Measurements from ENCODE around the gene WDR20. TPM values are rescaled to one million over a fixed set of nuclear protein-coding genes. Genes with fewer than 3 reads are reported as not detected.

The WDR20 gene
- total RNA-seq, 6 donors from 2014 or later: 16.3 to 28.8 (median 20.6) TPM

DNA sequence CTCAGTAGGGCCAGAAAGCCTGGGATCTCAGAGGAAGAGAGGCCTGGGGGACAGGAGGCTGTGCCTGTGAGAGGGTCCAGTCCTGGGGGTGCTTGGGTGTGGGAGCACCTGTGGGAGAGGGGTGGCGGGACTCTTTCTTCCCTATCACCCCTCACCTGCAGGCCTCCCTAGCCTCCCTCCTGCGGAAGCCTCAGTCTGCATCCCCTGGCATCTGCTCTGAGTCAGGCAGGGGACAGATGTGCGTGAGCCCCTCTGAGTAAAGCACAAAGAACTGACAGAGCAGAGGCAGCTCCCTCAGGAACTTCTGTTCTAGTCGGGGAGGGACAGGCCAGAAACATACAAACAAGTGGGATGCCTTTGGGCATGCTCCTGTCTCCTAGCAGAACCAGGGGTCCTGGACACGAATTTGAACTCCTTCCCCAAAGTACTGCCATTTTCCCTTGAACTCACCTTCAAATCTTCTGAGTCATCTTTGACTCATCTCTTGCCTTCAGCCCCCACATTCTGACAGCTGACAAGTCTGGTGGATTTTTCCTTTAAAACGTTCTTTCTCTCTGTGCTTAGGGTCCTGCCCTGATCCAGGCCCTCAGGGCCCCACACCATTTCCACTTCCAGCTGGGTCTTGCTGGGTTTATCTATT lies 44.3 kb upstream of the WDR20 start:
- Histone ChIP-seq H3K9me3 (no peaks in the 10 kb centered on the region), H3K4me3 (no peak overlapping the region), H3K27ac (no peak overlapping the region), H3K36me3 (no peaks in the 10 kb centered on the region), H3K4me1 (peaks cover 0 to 4% (median 2%) of the 10 kb centered on the region in 4 donors), H3K27me3 (no peaks in the 10 kb centered on the region)
- ATAC-seq (ENCODE audit: low FRiP score in 2 of 2) (peak in 1 of 2 donors; percentile 38), DNase-seq (no peak)
- 85 to 91% methylated on average over 5 to 6 of the region's 6 CpGs for WGBS, 2 donors
- TF ChIP-seq POLR2AphosphoS5 (IDR thresholded peaks at IDR 0.05): no peak

DNA sequence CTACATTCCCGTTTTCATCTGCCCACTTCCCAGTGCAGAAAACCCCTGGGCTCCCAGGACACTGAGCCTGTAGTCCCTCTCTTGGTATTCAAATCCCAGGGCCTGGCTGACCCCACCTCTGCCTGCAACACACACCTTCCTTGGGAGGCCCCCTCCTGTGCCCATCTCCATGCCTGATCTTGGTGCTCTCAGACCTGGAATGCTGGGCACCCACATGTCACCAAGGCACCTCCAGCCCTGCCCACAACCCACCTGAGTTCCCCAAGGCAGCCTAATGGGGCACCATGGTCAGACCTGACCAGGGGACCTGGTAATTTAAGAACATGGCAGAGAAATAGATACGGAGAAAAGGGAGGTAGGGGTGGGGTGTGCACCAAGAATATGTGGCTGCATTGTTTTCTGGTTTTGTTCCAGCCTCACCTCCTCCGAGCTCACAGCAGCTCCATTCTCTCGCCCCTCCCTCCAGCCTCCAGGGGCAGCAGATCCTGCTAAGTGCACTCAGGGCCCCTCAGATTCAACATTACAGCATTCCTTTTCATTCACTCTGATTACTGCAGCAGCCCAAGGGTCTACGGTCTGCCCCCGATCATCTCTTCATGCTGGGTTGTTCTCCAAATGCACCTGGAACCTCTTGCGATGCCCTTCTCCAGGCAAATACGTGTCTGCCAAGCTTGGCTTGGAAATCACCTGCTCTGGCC lies 43.7 kb upstream of the WDR20 start:
- TF ChIP-seq EP300 (IDR thresholded peaks at IDR 0.05) (no peak), POLR2A (IDR thresholded peaks at IDR 0.05) (no peak), POLR2AphosphoS5 (IDR thresholded peaks at IDR 0.05) (no peak)
- TF ChIP-seq, protein P1, sequence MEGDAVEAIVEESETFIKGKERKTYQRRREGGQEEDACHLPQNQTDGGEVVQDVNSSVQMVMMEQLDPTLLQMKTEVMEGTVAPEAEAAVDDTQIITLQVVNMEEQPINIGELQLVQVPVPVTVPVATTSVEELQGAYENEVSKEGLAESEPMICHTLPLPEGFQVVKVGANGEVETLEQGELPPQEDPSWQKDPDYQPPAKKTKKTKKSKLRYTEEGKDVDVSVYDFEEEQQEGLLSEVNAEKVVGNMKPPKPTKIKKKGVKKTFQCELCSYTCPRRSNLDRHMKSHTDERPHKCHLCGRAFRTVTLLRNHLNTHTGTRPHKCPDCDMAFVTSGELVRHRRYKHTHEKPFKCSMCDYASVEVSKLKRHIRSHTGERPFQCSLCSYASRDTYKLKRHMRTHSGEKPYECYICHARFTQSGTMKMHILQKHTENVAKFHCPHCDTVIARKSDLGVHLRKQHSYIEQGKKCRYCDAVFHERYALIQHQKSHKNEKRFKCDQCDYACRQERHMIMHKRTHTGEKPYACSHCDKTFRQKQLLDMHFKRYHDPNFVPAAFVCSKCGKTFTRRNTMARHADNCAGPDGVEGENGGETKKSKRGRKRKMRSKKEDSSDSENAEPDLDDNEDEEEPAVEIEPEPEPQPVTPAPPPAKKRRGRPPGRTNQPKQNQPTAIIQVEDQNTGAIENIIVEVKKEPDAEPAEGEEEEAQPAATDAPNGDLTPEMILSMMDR (IDR thresholded peaks at IDR 0.05): no peak
- WGBS, 2 donors: 52 to 61% methylated on average over 8 of the region's 8 CpGs
- DNase-seq (no peak), ATAC-seq (ENCODE audit: low FRiP score in 2 of 2) (no peak)
- no peak overlapping the region for H3K27ac ChIP-seq
- H3K27me3 ChIP-seq: no peaks in the 10 kb centered on the region
- peaks cover 0 to 4% (median 2%) of the 10 kb centered on the region in 4 donors for H3K4me1 ChIP-seq
- no peak overlapping the region for H3K4me3 ChIP-seq
- H3K9me3 ChIP-seq: no peaks in the 10 kb centered on the region
- no peaks in the 10 kb centered on the region for H3K36me3 ChIP-seq

DNA sequence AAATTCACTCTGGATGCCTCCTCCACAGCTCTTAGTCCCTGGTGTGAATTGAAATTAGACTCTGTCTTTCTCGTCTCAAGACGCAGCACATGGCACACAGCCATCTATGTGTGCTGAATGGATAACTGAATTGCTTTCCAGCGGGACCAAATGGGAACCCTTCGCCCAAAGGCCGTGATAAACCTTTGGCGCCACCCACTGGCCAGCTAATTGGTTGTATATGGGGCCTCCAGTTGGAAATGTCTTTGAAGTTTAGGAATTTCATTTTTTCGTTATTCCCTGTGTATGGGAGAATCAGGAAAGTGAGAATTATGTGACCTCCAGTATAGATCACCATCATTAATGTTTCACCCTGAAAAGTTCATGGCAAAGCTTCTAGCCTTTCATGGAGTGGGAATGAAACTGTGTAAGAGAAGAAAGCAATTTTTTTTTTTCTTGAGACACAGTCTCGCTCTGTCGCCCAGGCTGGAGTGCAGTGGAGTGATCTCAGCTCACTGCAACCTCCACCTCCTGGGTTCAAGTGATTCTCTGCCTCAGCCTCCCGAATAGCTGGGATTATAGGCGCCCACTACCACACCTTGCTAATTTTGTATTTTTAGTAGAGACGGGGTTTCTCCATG lies 43.0 kb upstream of the WDR20 start:
- no peaks in the 10 kb centered on the region for H3K27me3 ChIP-seq
- no peak overlapping the region for H3K4me3 ChIP-seq
- WGBS, 2 donors: 35% methylated on average over 12 of the region's 12 CpGs
- H3K4me1 ChIP-seq: peaks cover 0 to 4% (median 2%) of the 10 kb centered on the region in 4 donors
- TF ChIP-seq, protein P1 (IDR thresholded peaks at IDR 0.05): peak; percentile 57 to 81 (median 70)
- TF ChIP-seq POLR2AphosphoS5 (IDR thresholded peaks at IDR 0.05): no peak
- H3K36me3 ChIP-seq: no peaks in the 10 kb centered on the region
- H3K9me3 ChIP-seq: no peaks in the 10 kb centered on the region
- ATAC-seq (ENCODE audit: low FRiP score in 2 of 2) (peak; percentile 77 to 92), DNase-seq (peak in 1 of 2 donors; percentile 83)
- H3K27ac ChIP-seq: no peak overlapping the region

DNA sequence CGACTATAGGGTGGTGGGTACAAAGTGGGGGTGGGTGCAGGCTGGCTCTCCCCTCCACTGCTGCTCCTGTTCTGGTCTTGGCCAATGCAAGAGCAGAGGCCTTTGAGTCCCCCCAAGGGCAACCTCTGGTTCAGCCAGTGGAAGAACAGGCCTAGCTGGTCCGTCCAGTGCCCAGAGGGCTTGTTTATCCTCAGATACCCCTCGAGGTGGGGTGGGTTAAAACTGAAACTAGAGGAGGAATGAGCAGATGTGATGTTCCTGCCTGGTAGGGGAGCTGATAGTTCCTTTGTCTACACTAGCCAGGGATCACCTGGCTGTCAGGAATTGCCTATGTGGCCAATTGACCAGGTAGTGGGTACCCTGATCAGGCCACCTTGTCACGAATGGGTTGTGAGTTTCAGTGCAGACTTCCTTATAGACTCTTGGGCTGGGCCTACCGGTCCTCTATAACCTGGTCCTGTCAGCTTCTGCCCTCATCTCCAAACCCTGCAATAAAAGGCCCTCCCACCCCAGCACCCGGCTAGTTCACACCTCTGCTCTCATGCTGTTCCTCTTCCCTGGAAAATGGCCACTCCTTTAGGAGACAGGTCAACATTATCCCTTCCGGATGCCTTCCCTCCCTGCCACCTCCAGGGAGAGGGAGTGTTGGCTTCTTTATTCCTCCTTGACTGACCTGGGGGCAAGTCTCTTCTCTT lies 42.1 kb upstream of the WDR20 start:
- no peak for TF ChIP-seq EP300 (IDR thresholded peaks at IDR 0.05)
- no peak for TF ChIP-seq POLR2A (IDR thresholded peaks at IDR 0.05)
- TF ChIP-seq, protein P1 (IDR thresholded peaks at IDR 0.05): no peak
- no peak for TF ChIP-seq POLR2AphosphoS5 (IDR thresholded peaks at IDR 0.05)
- WGBS, 2 donors: 62 to 72% methylated on average over 7 of the region's 7 CpGs
- DNase-seq (no peak), ATAC-seq (ENCODE audit: low FRiP score in 2 of 2) (no peak)
- Histone ChIP-seq H3K4me1 (peaks cover 0 to 4% (median 2%) of the 10 kb centered on the region in 4 donors), H3K9me3 (no peaks in the 10 kb centered on the region), H3K4me3 (no peak overlapping the region), H3K27ac (no peak overlapping the region), H3K36me3 (no peaks in the 10 kb centered on the region), H3K27me3 (no peaks in the 10 kb centered on the region)

DNA sequence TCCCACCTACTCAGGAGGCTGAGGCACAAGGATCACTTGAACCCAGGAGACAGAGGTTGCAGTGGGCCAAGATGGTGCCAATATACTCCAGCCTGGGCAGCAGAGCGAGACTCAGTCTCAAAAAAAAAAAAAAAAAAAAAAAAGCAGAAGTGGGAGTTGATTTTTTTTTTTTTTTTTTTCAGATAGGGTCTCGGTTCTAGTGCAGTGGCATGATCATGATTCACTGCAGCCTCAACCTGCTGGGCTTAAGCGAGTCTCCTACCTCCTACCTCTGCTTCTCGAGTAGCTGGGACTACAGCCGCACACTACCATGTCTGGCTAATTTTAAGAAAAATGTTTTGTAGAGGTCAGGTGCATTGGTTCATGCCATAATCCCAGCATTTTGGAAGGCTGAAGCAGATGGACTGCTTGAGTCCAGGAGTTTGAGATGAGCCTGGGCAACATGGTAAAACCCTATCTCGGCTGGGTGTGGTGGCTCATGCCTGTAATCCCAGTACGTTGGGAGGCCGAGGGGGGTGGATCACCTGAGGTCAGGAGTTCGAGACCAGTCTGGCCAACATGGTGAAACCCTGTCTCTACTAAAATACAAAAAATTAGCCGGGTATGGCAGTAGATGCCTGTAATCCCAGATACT lies 36.5 kb upstream of the WDR20 start:
- Histone ChIP-seq H3K27ac (no peak overlapping the region), H3K4me1 (no peaks in the 10 kb centered on the region), H3K36me3 (no peaks in the 10 kb centered on the region), H3K4me3 (no peak overlapping the region), H3K9me3 (no peaks in the 10 kb centered on the region), H3K27me3 (no peaks in the 10 kb centered on the region)
- ATAC-seq (ENCODE audit: low FRiP score in 2 of 2): no peak
- 83 to 92% methylated on average over 10 of the region's 10 CpGs for WGBS, 2 donors
- TF ChIP-seq, protein P1 (IDR thresholded peaks at IDR 0.05): no peak
- TF ChIP-seq EP300 (IDR thresholded peaks at IDR 0.05) (no peak), POLR2A (IDR thresholded peaks at IDR 0.05) (no peak), POLR2AphosphoS5 (IDR thresholded peaks at IDR 0.05) (no peak)
- no peak for DNase-seq
